Glutamatergic neuron (in vitro differentiated cells): ENCODE measurements around the gene MECR. TPM values are rescaled to one million over a fixed set of nuclear protein-coding genes. Genes with fewer than 3 reads are reported as not detected.

ENCODE experiments used
- DNase-seq: peaks from one replicate; pipeline ENCODE4 v3.0.0; 2022
- H3K27ac Mint-ChIP-seq: one replicate; pipeline ENCODE4 v1.8.0; 2020; ENCODE audit warnings: mild to moderate bottlenecking, mixed read lengths, inconsistent platforms; ENCODE audit not compliant: unreplicated experiment
- H3K27me3 Mint-ChIP-seq: one replicate; pipeline ENCODE4 v1.8.0; 2020; ENCODE audit warnings: mild to moderate bottlenecking, moderate library complexity, mixed read lengths, inconsistent platforms; ENCODE audit not compliant: unreplicated experiment
- H3K36me3 Mint-ChIP-seq: one replicate; pipeline ENCODE4 v1.8.0; 2020; ENCODE audit warnings: mild to moderate bottlenecking, mixed read lengths, inconsistent platforms; ENCODE audit not compliant: unreplicated experiment
- H3K4me1 Mint-ChIP-seq: one replicate; pipeline ENCODE4 v1.8.0; 2020; ENCODE audit warnings: mild to moderate bottlenecking, low read depth, mixed read lengths, inconsistent platforms; ENCODE audit not compliant: unreplicated experiment
- H3K4me3 Mint-ChIP-seq: one replicate; pipeline ENCODE4 v1.8.0; 2020; ENCODE audit warnings: mild to moderate bottlenecking, mixed read lengths, inconsistent platforms; ENCODE audit not compliant: unreplicated experiment
- H3K9me3 Mint-ChIP-seq: one replicate; pipeline ENCODE4 v1.8.0; 2020; ENCODE audit warnings: mild to moderate bottlenecking, moderate library complexity, mixed read lengths, inconsistent platforms; ENCODE audit not compliant: unreplicated experiment
- total RNA-seq: library from RNA; stranded (reverse); fragmentation: NEBNext Ultra II Directional; extraction: Animal tissue kit (Norgen Biotek cat#: 25700); gene quantifications from one replicate; pipeline ENCODE4 v1.2.1, GENCODE V29; 2021; ENCODE audit not compliant: unreplicated experiment
- TF ChIP-seq, protein P1 (sequence below): fragments of 200-600 bp; sonication (generic); IDR thresholded peaks from one replicate; pipeline ENCODE4 v1.5.0; 2021; ENCODE audit not compliant: partially characterized antibody, unreplicated experiment

The MECR gene
- total RNA-seq, 1 donor from 2014 or later, result 21.4 TPM

GRCh38 chr1:29256394-29256793 is 25.7 kb upstream of the MECR start:
- TF ChIP-seq, protein P1, sequence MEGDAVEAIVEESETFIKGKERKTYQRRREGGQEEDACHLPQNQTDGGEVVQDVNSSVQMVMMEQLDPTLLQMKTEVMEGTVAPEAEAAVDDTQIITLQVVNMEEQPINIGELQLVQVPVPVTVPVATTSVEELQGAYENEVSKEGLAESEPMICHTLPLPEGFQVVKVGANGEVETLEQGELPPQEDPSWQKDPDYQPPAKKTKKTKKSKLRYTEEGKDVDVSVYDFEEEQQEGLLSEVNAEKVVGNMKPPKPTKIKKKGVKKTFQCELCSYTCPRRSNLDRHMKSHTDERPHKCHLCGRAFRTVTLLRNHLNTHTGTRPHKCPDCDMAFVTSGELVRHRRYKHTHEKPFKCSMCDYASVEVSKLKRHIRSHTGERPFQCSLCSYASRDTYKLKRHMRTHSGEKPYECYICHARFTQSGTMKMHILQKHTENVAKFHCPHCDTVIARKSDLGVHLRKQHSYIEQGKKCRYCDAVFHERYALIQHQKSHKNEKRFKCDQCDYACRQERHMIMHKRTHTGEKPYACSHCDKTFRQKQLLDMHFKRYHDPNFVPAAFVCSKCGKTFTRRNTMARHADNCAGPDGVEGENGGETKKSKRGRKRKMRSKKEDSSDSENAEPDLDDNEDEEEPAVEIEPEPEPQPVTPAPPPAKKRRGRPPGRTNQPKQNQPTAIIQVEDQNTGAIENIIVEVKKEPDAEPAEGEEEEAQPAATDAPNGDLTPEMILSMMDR, result peak; percentile 26
- peaks cover 2% of the 10 kb centered on the region for H3K9me3 Mint-ChIP-seq
- H3K4me1 Mint-ChIP-seq, result peaks cover 13% of the 10 kb centered on the region
- H3K27ac Mint-ChIP-seq, result no peak overlapping the region
- H3K4me3 Mint-ChIP-seq, result no peak overlapping the region
- peaks cover 2% of the 10 kb centered on the region for H3K27me3 Mint-ChIP-seq
- no peak for DNase-seq
- no peaks in the 10 kb centered on the region for H3K36me3 Mint-ChIP-seq

DNA sequence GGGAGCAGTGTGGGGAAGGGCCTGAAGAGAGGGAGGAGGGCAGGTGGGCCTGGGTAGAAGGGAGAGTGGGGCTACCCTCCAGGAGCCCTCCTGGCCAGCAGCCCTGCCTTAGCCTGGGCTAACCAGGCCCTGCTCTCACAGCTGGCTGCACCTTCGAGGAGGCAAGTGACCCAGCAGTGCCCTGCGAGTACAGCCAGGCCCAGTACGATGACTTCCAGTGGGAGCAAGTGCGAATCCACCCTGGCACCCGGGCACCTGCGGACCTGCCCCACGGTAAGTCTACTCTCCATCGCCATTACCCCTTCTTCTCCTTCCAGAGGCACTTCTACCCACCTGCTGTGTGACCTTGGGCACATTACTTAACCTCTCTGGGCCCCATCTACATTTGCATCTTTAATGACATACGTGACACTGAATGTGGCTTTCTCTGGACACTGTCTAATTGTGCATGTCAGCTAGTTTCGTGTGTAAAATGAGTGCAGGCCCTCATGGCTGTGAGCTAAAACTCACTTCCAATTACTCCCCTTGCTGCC is 24.5 kb upstream of the MECR start:
- H3K36me3 Mint-ChIP-seq, result no peaks in the 10 kb centered on the region
- DNase-seq, result no peak
- peaks cover 2% of the 10 kb centered on the region for H3K27me3 Mint-ChIP-seq
- peaks cover 2% of the 10 kb centered on the region for H3K9me3 Mint-ChIP-seq
- peaks cover 17% of the 10 kb centered on the region for H3K4me1 Mint-ChIP-seq
- TF ChIP-seq, protein P1, result no peak
- H3K27ac Mint-ChIP-seq, result no peak overlapping the region
- no peak overlapping the region for H3K4me3 Mint-ChIP-seq

- Mint-ChIP-seq H3K27ac (no peak overlapping the region), H3K4me1 (peaks cover 22% of the 10 kb centered on the region), H3K27me3 (peaks cover 2% of the 10 kb centered on the region), H3K9me3 (peaks cover 2% of the 10 kb centered on the region), H3K36me3 (no peaks in the 10 kb centered on the region), H3K4me3 (no peak overlapping the region)
- TF ChIP-seq, protein P1, result no peak
- no peak for DNase-seq
These were observed 23.6 kb upstream of the MECR start for GRCh38 chr1:29254346-29254745.

- no peak overlapping the region for H3K27ac Mint-ChIP-seq
- H3K4me1 Mint-ChIP-seq, result peaks cover 27% of the 10 kb centered on the region
- peaks cover 2% of the 10 kb centered on the region for H3K27me3 Mint-ChIP-seq
These were observed 22.4 kb upstream of the MECR start for GRCh38 chr1:29253180-29253579.

More at GRCh38 chr1:29253180-29253579, 22.4 kb upstream of the MECR start:
- Mint-ChIP-seq H3K36me3 (no peaks in the 10 kb centered on the region), H3K4me3 (no peak overlapping the region), H3K9me3 (no peaks in the 10 kb centered on the region)
- DNase-seq, result no peak
- TF ChIP-seq, protein P1, result no peak
